Neural crest cell (in vitro differentiated cells): Measurements from ENCODE around the gene TMEM135. TPM values are rescaled to one million over a fixed set of nuclear protein-coding genes. Genes with fewer than 3 reads are reported as not detected.

Source experiments
- DNase-seq: peaks from one replicate; pipeline ENCODE4 v3.0.0; 2021; ENCODE audit warnings: low read depth, mixed read lengths, low spot score
- H3K27ac Mint-ChIP-seq: one replicate; pipeline ENCODE4 v1.8.0; 2021; ENCODE audit warnings: mild to moderate bottlenecking, mixed read lengths; ENCODE audit not compliant: unreplicated experiment
- H3K27me3 Mint-ChIP-seq: 2 replicates; pipeline ENCODE4 v1.8.0; 2021; ENCODE audit warnings: low read depth, mild to moderate bottlenecking, mixed read lengths
- H3K36me3 Mint-ChIP-seq: 2 replicates; pipeline ENCODE4 v1.8.0; 2021; ENCODE audit warnings: low read depth, mild to moderate bottlenecking, mixed read lengths
- H3K4me1 Mint-ChIP-seq: 2 replicates; pipeline ENCODE4 v1.8.0; 2021; ENCODE audit warnings: mixed read lengths
- H3K4me3 Mint-ChIP-seq: one replicate; pipeline ENCODE4 v1.8.0; 2021; ENCODE audit warnings: mild to moderate bottlenecking, mixed read lengths
- H3K9me3 Mint-ChIP-seq: 2 replicates; pipeline ENCODE4 v1.8.0; 2021; ENCODE audit warnings: mixed read lengths
- CTCF ChIP-seq: fragments of 200-600 bp; sonication (generic); conservative IDR thresholded peaks from 2 replicates; pipeline ENCODE4 v1.5.0; 2021; ENCODE audit warnings: antibody characterized with exemption, mild to moderate bottlenecking
- total RNA-seq: library from RNA; stranded (reverse); gene quantifications from 2 replicates; pipeline ENCODE4 v1.2.1, GENCODE V29; 2021

TMEM135 gene
- total RNA-seq, 1 donor from 2014 or later = 39.5 TPM

- H3K27ac Mint-ChIP-seq = no peak overlapping the region
- H3K4me3 Mint-ChIP-seq = no peak overlapping the region
- TF ChIP-seq CTCF = no peak
- no peaks in the 10 kb centered on the region for H3K9me3 Mint-ChIP-seq
- H3K36me3 Mint-ChIP-seq = peaks cover 5% of the 10 kb centered on the region
- H3K4me1 Mint-ChIP-seq = peaks cover 7% of the 10 kb centered on the region
- DNase-seq = no peak
- H3K27me3 Mint-ChIP-seq = no peaks in the 10 kb centered on the region
Observed at GRCh38 chr11:87120937-87121336, 83.2 kb downstream of the TMEM135 start.

- DNase-seq = no peak
- Mint-ChIP-seq H3K36me3 (peaks cover 5% of the 10 kb centered on the region), H3K9me3 (no peaks in the 10 kb centered on the region), H3K4me3 (no peak overlapping the region), H3K4me1 (peaks cover 16% of the 10 kb centered on the region), H3K27ac (no peak overlapping the region), H3K27me3 (no peaks in the 10 kb centered on the region)
- TF ChIP-seq CTCF = no peak
Observed at GRCh38 chr11:87122852-87123251, 85.1 kb downstream of the TMEM135 start.

- no peaks in the 10 kb centered on the region for H3K9me3 Mint-ChIP-seq
- no peak overlapping the region for H3K4me3 Mint-ChIP-seq
- no peak overlapping the region for H3K27ac Mint-ChIP-seq
- no peak for TF ChIP-seq CTCF
- no peaks in the 10 kb centered on the region for H3K27me3 Mint-ChIP-seq
- peaks cover 9% of the 10 kb centered on the region for H3K4me1 Mint-ChIP-seq
- H3K36me3 Mint-ChIP-seq = peaks cover 2% of the 10 kb centered on the region
- DNase-seq = no peak
Observed at GRCh38 chr11:87125257-87125656, 87.5 kb downstream of the TMEM135 start.

- no peak for DNase-seq
- H3K27ac Mint-ChIP-seq = peak overlapping the region; percentile 52
- H3K9me3 Mint-ChIP-seq = no peaks in the 10 kb centered on the region
- H3K4me1 Mint-ChIP-seq = peaks cover 9% of the 10 kb centered on the region
- peaks cover 6% of the 10 kb centered on the region for H3K36me3 Mint-ChIP-seq
- no peak for TF ChIP-seq CTCF
- H3K27me3 Mint-ChIP-seq = no peaks in the 10 kb centered on the region
- no peak overlapping the region for H3K4me3 Mint-ChIP-seq
Observed at GRCh38 chr11:87127101-87127500, 89.4 kb downstream of the TMEM135 start.

GRCh38 chr11:87128372-87128771 is 90.6 kb downstream of the TMEM135 start:
- H3K9me3 Mint-ChIP-seq = no peaks in the 10 kb centered on the region
- no peak overlapping the region for H3K4me3 Mint-ChIP-seq
- peaks cover 4% of the 10 kb centered on the region for H3K36me3 Mint-ChIP-seq
- no peak for TF ChIP-seq CTCF
- H3K27ac Mint-ChIP-seq = no peak overlapping the region
- H3K27me3 Mint-ChIP-seq = no peaks in the 10 kb centered on the region
- H3K4me1 Mint-ChIP-seq = peaks cover 9% of the 10 kb centered on the region
- DNase-seq = no peak

GRCh38 chr11:87134524-87135106 is 96.9 kb downstream of the TMEM135 start:
- H3K4me3 Mint-ChIP-seq = no peak overlapping the region
- no peaks in the 10 kb centered on the region for H3K4me1 Mint-ChIP-seq
- DNase-seq = no peak
- H3K36me3 Mint-ChIP-seq = peaks cover 22% of the 10 kb centered on the region
- H3K9me3 Mint-ChIP-seq = peaks cover 6% of the 10 kb centered on the region
- H3K27ac Mint-ChIP-seq = no peak overlapping the region
- H3K27me3 Mint-ChIP-seq = no peaks in the 10 kb centered on the region
- TF ChIP-seq CTCF = no peak
